SU-DHL-6 (cell line): ENCODE measurements around the gene LZTR1.

Experiments used
- H2AFZ ChIP-seq: fragments of 200-600 bp; sonication (generic); 2 replicates; pipeline ENCODE4 v1.6.1; 2014; ENCODE audit warnings: low read depth, mild to moderate bottlenecking, moderate library complexity, mixed read lengths, antibody characterized with exemption, low read length; ENCODE audit not compliant: severe bottlenecking
- H3F3A ChIP-seq: fragments of 200-600 bp; shearing (Covaris generic); 2 replicates; pipeline ENCODE4 v1.6.0; 2016; ENCODE audit warnings: antibody characterized with exemption, mild to moderate bottlenecking; ENCODE audit not compliant: insufficient read depth
- H3K27ac ChIP-seq: fragments of 200-600 bp; sonication (generic); 2 replicates; pipeline ENCODE4 v1.5.1; 2016; ENCODE audit warnings: low read depth, mild to moderate bottlenecking, low read length, moderate library complexity, mixed read lengths
- H3K27me3 ChIP-seq: fragments of 200-600 bp; sonication (generic), shearing (Covaris generic); 2 replicates; pipeline ENCODE4 v1.6.0; 2014; ENCODE audit warnings: mild to moderate bottlenecking, low read length
- H3K36me3 ChIP-seq: fragments of 200-600 bp; sonication (generic); 2 replicates; pipeline ENCODE4 v1.6.1; 2014; ENCODE audit warnings: mild to moderate bottlenecking, low read length, mixed read lengths
- H3K4me2 ChIP-seq: fragments of 300-600, 200-600 bp; shearing (Covaris generic), sonication (generic); 2 replicates; pipeline ENCODE4 v1.6.0; 2014; ENCODE audit warnings: low read length, low read depth, mild to moderate bottlenecking; ENCODE audit not compliant: poor library complexity, severe bottlenecking
- H3K4me3 ChIP-seq: fragments of 200-600 bp; sonication (generic); 2 replicates; pipeline ENCODE4 v1.5.1; 2014; ENCODE audit warnings: antibody characterized with exemption, low read length, mild to moderate bottlenecking, mixed read lengths; ENCODE audit not compliant: insufficient read depth, poor library complexity, severe bottlenecking
- H3K79me2 ChIP-seq: fragments of 200-600 bp; sonication (generic); 2 replicates; pipeline ENCODE4 v1.6.1; 2014; ENCODE audit warnings: mild to moderate bottlenecking, low read length, moderate library complexity; ENCODE audit not compliant: insufficient read depth
- H3K9ac ChIP-seq: fragments of 200-600 bp; sonication (generic); 2 replicates; pipeline ENCODE4 v1.7.0; 2014; ENCODE audit warnings: mild to moderate bottlenecking, low read length
- H3K9me2 ChIP-seq: fragments of 200-600 bp; sonication (generic); replicated peaks from 2 replicates; pipeline ENCODE4 v1.6.1; 2014; ENCODE audit warnings: low read length; ENCODE audit not compliant: insufficient read depth
- H3K9me3 ChIP-seq: fragments of 200-600 bp; sonication (generic); 2 replicates; pipeline ENCODE4 v1.6.1; 2014; ENCODE audit warnings: low read length, mixed read lengths; ENCODE audit not compliant: insufficient read depth
- H4K20me1 ChIP-seq: fragments of 200-600 bp; sonication (generic); 2 replicates; pipeline ENCODE4 v1.6.1; 2014; ENCODE audit warnings: low read depth, mild to moderate bottlenecking, antibody characterized with exemption, low read length, moderate library complexity, mixed read lengths
- CTCF ChIP-seq: fragments of 200-600 bp; sonication (generic); IDR thresholded peaks from one replicate; pipeline ENCODE4 v1.5.1; 2017; ENCODE audit warnings: antibody characterized with exemption, mild to moderate bottlenecking, low read length, moderate library complexity; ENCODE audit not compliant: insufficient read depth, poor library complexity, severe bottlenecking
- EZH2phosphoT487 ChIP-seq: fragments of 200-600 bp; sonication (generic), shearing (Covaris generic); conservative IDR thresholded peaks from 2 replicates; pipeline ENCODE4 v1.6.1; 2018; ENCODE audit warnings: mild to moderate bottlenecking, antibody characterized with exemption, low read length, moderate library complexity, mixed read lengths

LZTR1 gene

GRCh38 chr22:20966883-20967696 lies 15.0 kb upstream of the LZTR1 start, which contains the start of gene AIFM3:
Gene AIFM3 (plus strand): TSS chr22:20967255. CDS start chr22:20967945, 690 bp downstream.
- H4K20me1 ChIP-seq = no peaks in the 10 kb centered on the region
- no peak within 1 kb of the TSS for H3K9ac ChIP-seq
- no peaks in the 10 kb centered on the region for H3K9me3 ChIP-seq
- H2AFZ ChIP-seq = no peak within 1 kb of the TSS
- no peaks in the 10 kb centered on the region for H3K79me2 ChIP-seq
- no peaks in the 10 kb centered on the region for H3K9me2 ChIP-seq
- no peaks in the 10 kb centered on the region for H3K36me3 ChIP-seq
- no peak within 1 kb of the TSS for H3K27ac ChIP-seq
- no peaks in the 10 kb centered on the region for H3F3A ChIP-seq
- TF ChIP-seq EZH2phosphoT487 (no peak), CTCF (no peak)
- no peak within 1 kb of the TSS for H3K4me2 ChIP-seq
- H3K4me3 ChIP-seq = no peak within 1 kb of the TSS
- no peaks in the 10 kb centered on the region for H3K27me3 ChIP-seq

GRCh38 chr22:20967697-20968211 lies 14.3 kb upstream of the LZTR1 start:
- Histone ChIP-seq H3K27me3 (no peaks in the 10 kb centered on the region), H3K27ac (no peak overlapping the region), H2AFZ (no peak overlapping the region), H3K9me3 (no peaks in the 10 kb centered on the region), H3K4me2 (no peak overlapping the region), H3K79me2 (no peaks in the 10 kb centered on the region), H3K36me3 (no peaks in the 10 kb centered on the region), H3K4me3 (no peak overlapping the region), H3F3A (no peaks in the 10 kb centered on the region), H3K9me2 (no peaks in the 10 kb centered on the region), H4K20me1 (no peaks in the 10 kb centered on the region), H3K9ac (no peak overlapping the region)
- TF ChIP-seq EZH2phosphoT487 = no peak
- TF ChIP-seq CTCF = no peak

GRCh38 chr22:20968281-20968977 lies 13.7 kb upstream of the LZTR1 start:
- Histone ChIP-seq H3K27ac (no peak overlapping the region), H3K36me3 (no peaks in the 10 kb centered on the region), H4K20me1 (no peaks in the 10 kb centered on the region), H3K4me3 (no peak overlapping the region), H3K4me2 (no peak overlapping the region), H3F3A (no peaks in the 10 kb centered on the region), H3K27me3 (no peaks in the 10 kb centered on the region), H3K9me2 (no peaks in the 10 kb centered on the region), H3K9me3 (no peaks in the 10 kb centered on the region), H3K79me2 (no peaks in the 10 kb centered on the region), H3K9ac (no peak overlapping the region), H2AFZ (no peak overlapping the region)
- TF ChIP-seq EZH2phosphoT487 (no peak), CTCF (no peak)
